ENCODE measurements around the gene RPS6KB1.
"Not testable (repeated sequence)": the region's sequence is repeated elsewhere in the genome, so short reads cannot be mapped to it uniquely, and the experiment has no call there.

DNA sequence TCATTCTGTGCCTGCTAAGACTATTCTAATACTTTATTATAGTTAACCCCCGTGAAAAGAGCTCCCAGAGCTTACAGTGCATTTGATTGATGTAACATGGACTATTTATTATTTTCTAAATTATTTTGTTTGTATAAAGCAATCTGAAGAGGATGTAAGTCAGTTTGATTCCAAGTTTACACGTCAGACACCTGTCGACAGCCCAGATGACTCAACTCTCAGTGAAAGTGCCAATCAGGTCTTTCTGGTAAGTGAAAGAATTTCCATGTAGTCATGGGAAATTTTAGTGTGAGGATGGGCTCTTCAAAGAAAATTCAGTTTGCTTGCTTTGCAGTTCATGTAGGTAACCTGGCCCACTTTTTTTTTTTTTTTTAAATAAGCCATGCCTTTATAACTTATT, 47.8 kb downstream of the RPS6KB1 start:
- TF ChIP-seq CTCF (optimal IDR thresholded peaks at IDR 0.05 in 1 of 3, IDR thresholded peaks at IDR 0.05 in 1 of 3, conservative IDR thresholded peaks at IDR 0.05 in 1 of 3; ENCODE audit: extremely low read depth in 1 of 3, insufficient read depth in 2 of 3, low read length in 3 of 3); EZH2 (IDR thresholded peaks at IDR 0.05; ENCODE audit: low read length): not testable (repeated sequence)
